Iris pigment epithelial cell (primary cell): Measurements from ENCODE around the gene MDFIC2.

Source experiments
- DNase-seq: peaks from one replicate; pipeline ENCODE4 v3.0.0-alpha.2; 2011; ENCODE audit warnings: low read depth

The MDFIC2 gene

GRCh38 chr3:70180664-70181063, 131.8 kb downstream of the MDFIC2 start:
- DNase-seq, result no peak

GRCh38 chr3:70179111-70179510, 133.3 kb downstream of the MDFIC2 start:
- DNase-seq, result no peak

- no peak for DNase-seq
These were observed 134.4 kb downstream of the MDFIC2 start for GRCh38 chr3:70177881-70178645.

- no peak for DNase-seq
These were observed 136.2 kb downstream of the MDFIC2 start for GRCh38 chr3:70176224-70176623.

- DNase-seq, result no peak
These were observed 155.6 kb downstream of the MDFIC2 start for GRCh38 chr3:70156808-70157207.

GRCh38 chr3:70150599-70150998, 161.8 kb downstream of the MDFIC2 start:
- no peak for DNase-seq

GRCh38 chr3:70149714-70150400, 162.6 kb downstream of the MDFIC2 start:
- DNase-seq, result no peak
